IPS DF 4.7 (cell line): ENCODE data around the gene SDK2.

Experiments used
- DNase-seq: peaks from one replicate; pipeline ENCODE4 v3.0.0-alpha.2; 2013; ENCODE audit warnings: low spot score; ENCODE audit errors: extremely low read depth

SDK2 gene

DNA sequence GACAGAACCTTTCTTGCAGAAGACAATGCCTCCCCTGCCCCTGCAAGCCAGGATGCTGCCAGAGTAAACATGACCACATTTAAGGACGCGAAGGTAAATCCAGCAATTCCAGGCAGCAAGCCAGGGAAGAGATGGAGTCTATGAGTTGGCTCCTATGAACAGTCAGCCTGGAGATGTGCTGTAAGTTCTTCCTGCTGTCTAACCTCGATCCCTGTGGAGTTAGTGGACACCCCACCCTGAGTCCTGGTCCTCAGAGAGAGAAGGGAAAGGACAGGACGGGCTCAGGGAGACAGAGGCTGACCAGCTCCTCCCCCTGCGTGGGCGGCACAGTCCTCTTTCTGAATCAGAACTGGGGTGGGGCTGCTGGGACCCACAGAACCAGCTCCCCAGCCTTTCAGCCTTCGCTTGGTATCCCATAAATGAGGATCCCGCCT is 357.4 kb downstream of the SDK2 start:
- DNase-seq, result no peak

DNA sequence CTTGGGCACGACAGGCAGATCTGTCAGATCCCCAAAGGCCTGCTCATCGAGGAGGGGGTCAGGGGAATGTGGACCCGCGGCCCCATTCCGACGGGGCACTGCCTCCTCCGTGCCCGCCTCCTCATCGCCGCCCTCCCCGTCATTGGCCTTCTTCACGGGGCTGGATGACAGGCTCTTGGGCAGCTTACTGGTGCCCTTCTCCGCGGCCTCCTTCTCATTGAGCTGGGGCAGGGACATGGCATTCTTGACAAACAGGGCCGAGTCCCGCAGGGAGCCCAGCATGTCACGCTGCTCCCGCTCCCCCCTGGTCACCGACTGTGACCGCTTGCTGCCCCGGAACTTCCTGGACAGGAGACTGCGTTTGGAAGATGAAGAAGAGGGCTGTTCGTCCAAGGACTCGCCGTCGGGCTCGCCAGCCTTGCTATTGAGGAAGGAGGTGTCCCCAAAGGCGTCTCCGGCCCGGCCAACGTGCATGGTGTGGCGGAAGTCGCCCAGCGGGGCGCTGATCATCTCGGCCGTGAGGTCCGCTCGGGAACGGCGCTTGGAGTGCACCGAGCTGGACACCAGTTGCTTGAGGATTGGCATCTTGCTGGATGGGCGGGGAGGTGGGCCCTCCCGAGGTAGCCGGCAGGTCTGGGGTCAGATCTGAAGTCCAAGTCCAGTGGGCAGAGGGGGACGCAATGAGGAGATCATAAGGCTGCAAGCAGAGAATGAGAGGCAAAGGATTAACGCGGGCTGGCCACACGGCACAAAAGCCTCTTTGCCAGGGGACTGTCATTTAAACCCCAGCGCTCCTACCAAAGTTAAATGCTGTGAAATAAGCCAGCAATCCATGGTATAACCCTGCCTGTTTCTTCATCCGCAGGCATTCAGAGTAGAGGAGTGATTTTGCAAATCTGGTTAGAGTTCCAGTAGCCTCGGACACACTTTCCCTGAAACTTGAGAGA is 358.1 kb downstream of the SDK2 start:
- no peak for DNase-seq

DNA sequence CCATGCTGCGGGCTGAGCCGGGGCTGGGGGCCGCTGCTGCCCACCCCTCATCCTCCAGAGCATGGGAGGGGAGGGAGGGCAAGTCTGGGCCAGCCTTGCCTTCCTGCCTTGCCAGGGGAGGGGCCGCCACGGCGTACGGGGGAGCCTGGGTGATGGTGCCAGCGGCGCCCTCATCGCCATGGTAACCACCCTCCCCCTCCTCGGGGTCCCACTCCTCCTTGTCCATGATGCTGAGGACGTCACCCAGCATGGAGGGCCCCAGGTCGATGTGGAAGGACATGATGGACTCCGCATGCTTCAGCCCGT is 358.7 kb downstream of the SDK2 start:
- no peak for DNase-seq

DNA sequence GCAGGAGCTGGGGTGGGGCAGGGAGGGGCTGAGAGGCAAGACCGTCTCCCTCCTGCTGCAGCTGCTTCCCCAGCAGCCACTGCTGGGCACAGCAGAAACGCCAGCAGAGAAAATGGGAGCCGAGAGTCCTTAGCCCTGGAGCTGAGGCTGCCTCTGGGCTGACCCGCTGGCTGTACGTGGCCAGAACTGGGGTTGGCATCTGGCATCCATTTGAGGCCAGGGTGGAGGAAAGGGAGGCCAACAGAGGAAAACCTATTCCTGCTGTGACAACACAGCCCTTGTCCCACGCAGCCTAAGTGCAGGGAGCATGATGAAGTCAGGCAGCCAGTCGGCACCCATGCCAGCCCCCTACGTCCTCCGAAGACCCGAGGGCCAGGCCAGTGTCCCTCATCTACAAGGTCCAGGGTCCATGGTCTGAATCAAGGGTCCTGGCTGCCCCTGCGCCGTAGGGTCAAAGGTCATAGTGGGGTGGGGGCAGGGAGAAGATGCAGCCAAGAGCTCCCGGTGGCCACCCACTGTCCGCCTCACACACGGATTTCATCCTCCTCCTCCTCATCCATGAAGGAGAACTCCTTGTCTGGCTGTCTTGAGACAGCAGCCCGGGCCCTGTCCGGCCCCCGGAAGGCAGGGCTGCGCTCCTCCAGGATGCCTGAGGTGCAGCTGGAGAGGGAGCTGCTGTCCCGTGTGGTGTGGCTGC is 359.2 kb downstream of the SDK2 start:
- DNase-seq, result no peak
